Stimulated activated CD4-positive, alpha-beta T cell treated with anti-CD3 and anti-CD28 coated beads, Interleukin-1b, Interleukin-23, amount 100 ng/mL, for 1 hour (primary cell): ENCODE measurements around the gene UNK.

ENCODE experiments used
- DNase-seq, 2 donors: peaks; one replicate each; pipeline ENCODE4 v3.0.0-alpha.2; 2020; ENCODE audit warnings: low read depth in 2 of 2

Gene UNK

DNA sequence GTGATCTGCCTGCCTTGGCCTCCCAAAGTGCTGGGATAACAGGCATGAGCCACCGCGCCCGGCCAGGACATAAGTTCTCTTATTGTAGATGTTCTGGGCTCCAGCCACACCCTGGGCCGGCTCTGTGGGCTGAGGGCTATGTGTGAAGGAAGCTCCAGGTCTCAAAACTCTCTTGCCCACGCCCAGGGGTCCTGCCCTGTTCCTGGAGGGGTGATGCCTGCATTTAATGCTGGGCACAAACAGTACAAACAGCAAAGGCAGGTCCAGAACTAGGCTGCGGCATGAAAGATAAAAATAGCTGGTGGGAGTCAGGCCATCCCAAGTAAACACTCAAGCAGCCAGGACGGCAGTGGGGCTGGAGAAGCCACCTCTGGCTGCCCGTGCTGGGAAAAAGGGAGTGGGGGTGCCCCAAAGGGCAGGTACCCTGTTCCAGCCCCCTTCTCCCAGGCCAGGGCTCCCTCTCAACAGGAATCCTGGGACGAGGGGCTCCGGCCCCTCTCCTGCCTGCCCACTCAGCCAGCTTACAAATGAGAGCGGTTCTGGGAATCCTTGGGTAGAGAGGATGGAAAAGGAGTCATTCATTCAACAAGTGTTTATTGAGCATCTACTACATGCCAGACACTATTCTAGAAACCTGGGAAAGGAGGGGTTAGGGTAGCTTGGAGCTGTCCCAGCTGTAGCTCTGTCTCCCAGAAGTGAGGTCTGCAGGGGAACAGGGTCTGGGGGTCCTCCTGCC is 89.1 kb downstream of the UNK start:
- DNase-seq, result no peak

DNA sequence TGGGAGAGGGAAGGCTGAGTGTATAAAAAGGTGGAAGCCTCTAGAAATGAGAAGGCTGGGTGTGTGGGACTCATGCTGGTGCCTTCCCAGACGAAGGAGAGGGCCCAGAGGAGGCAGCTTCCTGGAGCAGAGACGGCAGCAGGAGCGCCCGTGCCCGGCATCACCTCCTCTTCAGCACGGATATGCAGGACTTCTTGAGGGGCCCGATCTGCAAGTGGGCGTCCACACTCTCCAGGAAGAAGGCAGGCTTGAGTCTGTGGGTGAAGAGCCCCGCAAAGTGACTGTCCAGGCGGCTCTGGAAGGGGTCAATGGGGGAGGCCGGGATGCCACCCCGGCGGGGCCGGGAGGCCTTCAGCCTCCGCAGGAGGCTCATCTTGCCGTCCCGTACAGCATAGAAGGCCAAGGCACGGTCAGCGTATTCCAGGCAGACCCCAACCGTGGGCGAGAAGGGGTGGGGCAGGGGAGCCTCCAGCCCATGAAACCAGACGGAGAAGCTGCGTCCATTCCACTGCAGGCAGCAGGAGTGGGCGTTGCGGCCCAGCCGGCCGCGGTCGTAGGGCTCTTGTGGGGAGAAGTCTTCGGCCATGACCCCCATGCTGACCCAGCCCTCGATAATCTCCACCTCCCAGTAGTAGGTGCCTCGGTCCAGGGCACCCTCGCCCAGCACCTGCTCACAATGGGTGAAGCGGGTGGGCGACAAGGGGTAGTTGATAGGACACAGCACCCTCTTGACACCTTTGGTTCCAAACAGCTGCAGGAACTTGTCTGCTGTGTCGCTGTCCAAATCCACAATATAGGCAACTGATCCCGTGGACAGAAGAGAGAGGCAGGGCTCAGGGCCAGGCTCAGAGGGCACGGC is 89.9 kb downstream of the UNK start:
- DNase-seq, result no peak
